GM23338 (cell line): ENCODE results near the gene COLEC12. TPM values are rescaled to one million over a fixed set of nuclear protein-coding genes. Genes with fewer than 3 reads are reported as not detected.

Experiments used
- ATAC-seq: fragments of 200-7000 bp; cut with Tn5 transposase; 3 replicates; pipeline ENCODE4 v1.9.1; 2020
- DNase-seq: peaks from one replicate; pipeline ENCODE4 v3.0.0-alpha.2; 2015; ENCODE audit warnings: low spot score
- H2AFZ ChIP-seq: fragments of 200-600 bp; sonication (generic); 2 replicates; pipeline ENCODE4 v1.8.0; 2016; ENCODE audit warnings: antibody characterized with exemption, mild to moderate bottlenecking, moderate library complexity
- H3F3A ChIP-seq: fragments of 200-600 bp; sonication (generic); replicated peaks from 2 replicates; pipeline ENCODE4 v1.8.0; 2017; ENCODE audit warnings: antibody characterized with exemption, mixed run types, low read depth
- H3K27ac ChIP-seq: fragments of 200-600 bp; sonication (generic); 2 replicates; pipeline ENCODE4 v1.6.1; 2016; ENCODE audit warnings: low read depth
- H3K27me3 ChIP-seq: fragments of 200-600 bp; sonication (generic); 2 replicates; pipeline ENCODE4 v1.8.0; 2016; ENCODE audit warnings: mild to moderate bottlenecking, mixed run types, moderate library complexity; ENCODE audit not compliant: insufficient read depth
- H3K36me3 ChIP-seq: fragments of 200-600 bp; sonication (generic); 2 replicates; pipeline ENCODE4 v1.8.0; 2016; ENCODE audit warnings: mild to moderate bottlenecking; ENCODE audit not compliant: insufficient read depth
- H3K4me1 ChIP-seq: fragments of 200-600 bp; sonication (generic); 2 replicates; pipeline ENCODE4 v1.8.0; 2016; ENCODE audit warnings: mild to moderate bottlenecking, moderate library complexity; ENCODE audit not compliant: insufficient read depth
- H3K4me2 ChIP-seq: fragments of 200-600 bp; sonication (generic); 2 replicates; pipeline ENCODE4 v1.7.1; 2017; ENCODE audit warnings: mixed run types
- H3K4me3 ChIP-seq: fragments of 200-600 bp; sonication (generic); 2 replicates; pipeline ENCODE4 v1.6.1; 2016; ENCODE audit warnings: mixed run types
- H3K79me2 ChIP-seq: fragments of 200-600 bp; sonication (generic); replicated peaks from 2 replicates; pipeline ENCODE4 v1.8.0; 2017; ENCODE audit warnings: mild to moderate bottlenecking; ENCODE audit not compliant: insufficient read depth
- H3K9me2 ChIP-seq: fragments of 200-600 bp; sonication (generic); 2 replicates; pipeline ENCODE4 v1.8.0; 2017; ENCODE audit not compliant: insufficient read depth
- H4K20me1 ChIP-seq: fragments of 200-600 bp; sonication (generic); replicated peaks from 2 replicates; pipeline ENCODE4 v1.8.0; 2017; ENCODE audit warnings: mild to moderate bottlenecking; ENCODE audit not compliant: insufficient read depth
- H3K27ac Mint-ChIP-seq: 2 replicates; pipeline ENCODE4 v1.8.0; 2020; ENCODE audit warnings: inconsistent platforms, mild to moderate bottlenecking, moderate library complexity, mixed read lengths
- H3K27me3 Mint-ChIP-seq: 3 replicates; pipeline ENCODE4 v1.8.0; 2022; ENCODE audit warnings: low read depth, mild to moderate bottlenecking, moderate library complexity, mixed read lengths, inconsistent platforms; ENCODE audit not compliant: insufficient read depth, poor library complexity
- H3K36me3 Mint-ChIP-seq: 3 replicates; pipeline ENCODE4 v1.8.0; 2021; ENCODE audit warnings: low read depth, mild to moderate bottlenecking, inconsistent platforms, moderate library complexity, mixed read lengths
- H3K4me1 Mint-ChIP-seq: 3 replicates; pipeline ENCODE4 v1.8.0; 2020; ENCODE audit warnings: mild to moderate bottlenecking, inconsistent platforms, mixed read lengths
- H3K4me3 Mint-ChIP-seq: 3 replicates; pipeline ENCODE4 v1.8.0; 2021; ENCODE audit warnings: moderate library complexity, mild to moderate bottlenecking, inconsistent platforms, mixed read lengths
- H3K9me3 Mint-ChIP-seq: 3 replicates; pipeline ENCODE4 v1.8.0; 2020; ENCODE audit warnings: moderate library complexity, mild to moderate bottlenecking, inconsistent platforms, mixed read lengths
- CTCF ChIP-seq, 2 experiments: fragments of 200-600 bp in 1 of 2; sonication (generic) in 1 of 2; conservative IDR thresholded peaks; 2 replicates each; pipeline versions ENCODE4 v1.5.1 to v1.6.1; 2016 to 2017; ENCODE audit warnings: antibody characterized with exemption in 2 of 2, low read depth in 2 of 2, mild to moderate bottlenecking in 2 of 2, moderate library complexity in 1 of 2
- ETS1 ChIP-seq: IDR thresholded peaks from 2 replicates; pipeline ENCODE4 v1.6.1; 2016; ENCODE audit warnings: antibody characterized with exemption
- EZH2 ChIP-seq: fragments of 200-600 bp; sonication (generic); IDR thresholded peaks from one replicate; pipeline ENCODE4 v1.8.0; 2017; ENCODE audit warnings: antibody characterized with exemption, mild to moderate bottlenecking, low read depth; ENCODE audit not compliant: unreplicated experiment
- EZH2phosphoT487 ChIP-seq: fragments of 200-600 bp; sonication (generic); IDR thresholded peaks from one replicate; pipeline ENCODE4 v1.8.1; 2018; ENCODE audit warnings: antibody characterized with exemption; ENCODE audit not compliant: unreplicated experiment
- JUNB ChIP-seq: IDR thresholded peaks from one replicate; pipeline ENCODE4 v1.6.1; 2016; ENCODE audit warnings: antibody characterized with exemption; ENCODE audit not compliant: unreplicated experiment
- NANOG ChIP-seq: IDR thresholded peaks from 2 replicates; pipeline ENCODE4 v1.6.1; 2016; ENCODE audit warnings: antibody characterized with exemption, borderline replicate concordance
- POLR2AphosphoS5 ChIP-seq: IDR thresholded peaks from 2 replicates; pipeline ENCODE4 v1.6.1; 2016; ENCODE audit warnings: antibody characterized with exemption, low read depth
- REST ChIP-seq: IDR thresholded peaks from one replicate; pipeline ENCODE4 v1.6.1; 2018; ENCODE audit warnings: antibody characterized with exemption; ENCODE audit not compliant: unreplicated experiment
- STAT1 ChIP-seq: IDR thresholded peaks from one replicate; pipeline ENCODE4 v1.6.1; 2016; ENCODE audit warnings: antibody characterized with exemption; ENCODE audit not compliant: unreplicated experiment
- ZNF331 ChIP-seq: fragments of 250-450 bp; sonication (Bioruptor Pico); IDR thresholded peaks from 2 replicates; pipeline ENCODE4 v1.5.0; 2020; ENCODE audit warnings: low read depth, mild to moderate bottlenecking, moderate library complexity
- polyA plus RNA-seq: library from polyadenylated mRNA; unstranded; fragments of >200 nt; fragmentation: Nextera tagmentation; extraction: Ambion mirVana; gene quantifications from 2 replicates; pipeline ENCODE4 v1.2.1, GENCODE V29; 2016
- total RNA-seq: library from RNA; depleted of rRNA; stranded (reverse); fragments of >200 nt; shearing (Covaris generic); gene quantifications from 2 replicates; pipeline ENCODE4 v1.2.3, GENCODE V29; 2014

COLEC12 gene
- total and polyA plus RNA-seq, 2 experiments from 2014 or later, result 1.1 to 3.2 TPM

GRCh38 chr18:295756-296490 lies 204.6 kb downstream of the COLEC12 start (continued):
- TF ChIP-seq JUNB (no peak), STAT1 (no peak), CTCF (conservative IDR thresholded peaks at IDR 0.05; ENCODE audit: low read depth in 2 of 2) (no peak), ETS1 (no peak), ZNF331 (CRISPR knock-in tag) (no peak), EZH2 (no peak), REST (no peak), EZH2phosphoT487 (no peak), NANOG (no peak)

GRCh38 chr18:294566-294965 lies 205.9 kb downstream of the COLEC12 start:
- Histone ChIP-seq H2AFZ (no peak overlapping the region), H3K9me2 (no peaks in the 10 kb centered on the region), H3K4me2 (no peak overlapping the region), H3K4me1 (no peaks in the 10 kb centered on the region), H4K20me1 (no peaks in the 10 kb centered on the region), H3K36me3 (no peaks in the 10 kb centered on the region), H3K79me2 (no peaks in the 10 kb centered on the region), H3K27ac (no peak overlapping the region), H3K27me3 (no peaks in the 10 kb centered on the region), H3K4me3 (no peak overlapping the region), H3F3A (no peaks in the 10 kb centered on the region)
- H3K27ac Mint-ChIP-seq, result no peak overlapping the region
- no peaks in the 10 kb centered on the region for H3K36me3 Mint-ChIP-seq
- DNase-seq, result no peak
- H3K9me3 Mint-ChIP-seq, result no peaks in the 10 kb centered on the region
- no peak overlapping the region for H3K4me3 Mint-ChIP-seq
- no peak for ATAC-seq
- no peaks in the 10 kb centered on the region for H3K4me1 Mint-ChIP-seq
- H3K27me3 Mint-ChIP-seq, result no peaks in the 10 kb centered on the region
- TF ChIP-seq POLR2AphosphoS5 (no peak), REST (no peak), CTCF (conservative IDR thresholded peaks at IDR 0.05; ENCODE audit: low read depth in 2 of 2) (no peak)
